ENCODE measurements around the gene PRR12. TPM values are rescaled to one million over a fixed set of nuclear protein-coding genes. Genes with fewer than 3 reads are reported as not detected.

Gene PRR12
- total RNA-seq, 1 donor from 2014 or later: 64.5 TPM

DNA sequence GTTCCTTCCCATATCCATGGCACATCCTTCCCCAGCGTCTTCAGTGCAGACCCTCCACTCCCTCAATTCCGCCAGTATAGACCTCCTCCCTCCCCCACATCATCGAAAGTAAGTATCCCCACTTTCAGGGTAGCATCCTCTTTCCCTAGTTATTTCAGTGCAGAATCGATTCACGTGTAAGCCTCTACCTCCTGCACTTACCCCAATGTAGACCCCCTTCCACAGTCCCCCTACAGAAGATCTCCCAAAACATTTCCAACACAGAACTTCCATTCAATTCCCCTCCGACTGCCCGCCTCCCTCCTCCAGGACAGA, 74.0 kb downstream of the PRR12 start:
- no peaks in the 10 kb centered on the region for H3K27me3 Mint-ChIP-seq
- peak overlapping the region; percentile 97 for H3K27ac Mint-ChIP-seq
- H3K4me3 Mint-ChIP-seq (ENCODE audit: low read depth): peak overlapping the region; percentile 95
- no peak for TF ChIP-seq CTCF (IDR thresholded peaks at IDR 0.05; ENCODE audit: unreplicated experiment)
- H3K4me1 Mint-ChIP-seq (ENCODE audit: low read depth): peaks cover 23% of the 10 kb centered on the region
- no peak for DNase-seq (ENCODE audit: low spot score, unreplicated experiment)
- peaks cover 9% of the 10 kb centered on the region for H3K36me3 Mint-ChIP-seq (ENCODE audit: insufficient read depth)
- H3K9me3 Mint-ChIP-seq (ENCODE audit: low read depth): no peaks in the 10 kb centered on the region

- no peaks in the 10 kb centered on the region for H3K9me3 Mint-ChIP-seq (ENCODE audit: low read depth)
- H3K36me3 Mint-ChIP-seq (ENCODE audit: insufficient read depth): peaks cover 5% of the 10 kb centered on the region
- H3K4me3 Mint-ChIP-seq (ENCODE audit: low read depth): peak within 1 kb of the TSS; percentile 95
- no peaks in the 10 kb centered on the region for H3K27me3 Mint-ChIP-seq
- H3K4me1 Mint-ChIP-seq (ENCODE audit: low read depth): peaks cover 23% of the 10 kb centered on the region
- DNase-seq (ENCODE audit: low spot score, unreplicated experiment): peak; percentile 97
- H3K27ac Mint-ChIP-seq: peak within 1 kb of the TSS; percentile 97
- TF ChIP-seq CTCF (IDR thresholded peaks at IDR 0.05; ENCODE audit: unreplicated experiment): no peak
Measured at GRCh38 chr19:49665351-49666119, 74.6 kb downstream of the PRR12 start, which contains the start of the genes BCL2L12 and IRF3. BCL2L12 (plus strand) TSS chr19:49665933; CDS start chr19:49666693, 760 bp downstream. IRF3 (minus strand) TSS chr19:49665857; CDS start chr19:49664838, 1,019 bp downstream.

DNA sequence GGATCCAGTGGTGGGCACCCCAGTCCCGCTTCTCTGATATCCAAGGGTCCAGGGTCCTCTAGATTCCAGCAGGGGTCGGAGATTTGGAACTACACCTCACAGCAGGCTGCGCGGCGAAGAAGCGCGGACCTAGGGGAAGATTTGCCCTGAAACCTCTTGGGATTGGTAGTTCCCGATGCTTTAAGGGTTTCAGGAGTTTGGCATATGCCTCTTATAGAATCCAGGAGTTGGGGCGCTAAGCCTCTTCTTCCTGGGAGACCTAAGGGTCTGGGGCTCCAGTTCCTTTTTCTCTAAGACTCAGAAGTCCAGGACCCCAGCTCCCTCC, 75.1 kb downstream of the PRR12 start:
- Mint-ChIP-seq H3K9me3 (ENCODE audit: low read depth) (no peaks in the 10 kb centered on the region), H3K4me3 (ENCODE audit: low read depth) (peak overlapping the region; percentile 95), H3K36me3 (ENCODE audit: insufficient read depth) (peaks cover 5% of the 10 kb centered on the region), H3K27ac (peak overlapping the region; percentile 97), H3K27me3 (no peaks in the 10 kb centered on the region), H3K4me1 (ENCODE audit: low read depth) (peaks cover 23% of the 10 kb centered on the region)
- DNase-seq (ENCODE audit: low spot score, unreplicated experiment): no peak
- peak; percentile 25 for TF ChIP-seq CTCF (IDR thresholded peaks at IDR 0.05; ENCODE audit: unreplicated experiment)

DNA sequence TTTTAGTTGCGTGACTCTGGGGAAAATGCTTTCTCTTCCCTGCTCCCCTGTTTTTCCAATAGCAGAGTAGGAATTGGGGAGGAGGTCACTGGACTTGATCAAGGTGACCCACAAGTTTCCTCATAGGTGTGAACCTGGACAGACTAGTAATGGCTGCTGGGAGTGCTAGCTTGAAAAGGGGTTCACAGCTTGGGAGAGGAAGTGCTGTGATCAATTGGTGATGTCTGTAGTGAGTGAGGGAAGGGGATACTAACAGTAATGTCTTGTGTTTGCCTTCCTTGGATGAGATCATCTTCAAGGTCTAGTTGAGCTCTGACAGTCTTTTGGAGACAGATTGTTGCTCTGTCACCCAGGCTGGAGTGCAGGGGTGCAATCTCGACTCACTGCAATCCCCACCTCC, 76.5 kb downstream of the PRR12 start:
- peak overlapping the region; percentile 95 for H3K4me3 Mint-ChIP-seq (ENCODE audit: low read depth)
- DNase-seq (ENCODE audit: low spot score, unreplicated experiment): no peak
- no peak for TF ChIP-seq CTCF (IDR thresholded peaks at IDR 0.05; ENCODE audit: unreplicated experiment)
- no peaks in the 10 kb centered on the region for H3K9me3 Mint-ChIP-seq (ENCODE audit: low read depth)
- peaks cover 31% of the 10 kb centered on the region for H3K4me1 Mint-ChIP-seq (ENCODE audit: low read depth)
- peaks cover 8% of the 10 kb centered on the region for H3K36me3 Mint-ChIP-seq (ENCODE audit: insufficient read depth)
- no peaks in the 10 kb centered on the region for H3K27me3 Mint-ChIP-seq
- peak overlapping the region; percentile 49 for H3K27ac Mint-ChIP-seq

- H3K36me3 Mint-ChIP-seq (ENCODE audit: insufficient read depth): peaks cover 11% of the 10 kb centered on the region
- H3K9me3 Mint-ChIP-seq (ENCODE audit: low read depth): no peaks in the 10 kb centered on the region
- H3K4me1 Mint-ChIP-seq (ENCODE audit: low read depth): peaks cover 27% of the 10 kb centered on the region
- TF ChIP-seq CTCF (IDR thresholded peaks at IDR 0.05; ENCODE audit: unreplicated experiment): no peak
- no peaks in the 10 kb centered on the region for H3K27me3 Mint-ChIP-seq
- no peak overlapping the region for H3K4me3 Mint-ChIP-seq (ENCODE audit: low read depth)
- H3K27ac Mint-ChIP-seq: no peak overlapping the region
- no peak for DNase-seq (ENCODE audit: low spot score, unreplicated experiment)
Measured at GRCh38 chr19:49669516-49669915, 78.5 kb downstream of the PRR12 start.
